Chondrocyte (in vitro differentiated cells): ENCODE results near the gene CCL14. TPM values are rescaled to one million over a fixed set of nuclear protein-coding genes. Genes with fewer than 3 reads are reported as not detected.

Experiments
- DNase-seq: peaks from one replicate; pipeline ENCODE4 v3.0.0; 2021; ENCODE audit warnings: mixed read lengths, low spot score
- H3K27ac Mint-ChIP-seq: one replicate; pipeline ENCODE4 v1.8.0; 2021; ENCODE audit warnings: mild to moderate bottlenecking, moderate library complexity, mixed read lengths; ENCODE audit not compliant: unreplicated experiment
- H3K27me3 Mint-ChIP-seq: 2 replicates; pipeline ENCODE4 v1.8.0; 2021; ENCODE audit warnings: low read depth, mixed read lengths
- H3K36me3 Mint-ChIP-seq: 2 replicates; pipeline ENCODE4 v1.8.0; 2021; ENCODE audit warnings: low read depth, mixed read lengths
- H3K4me1 Mint-ChIP-seq: 2 replicates; pipeline ENCODE4 v1.8.0; 2021; ENCODE audit warnings: low read depth, mild to moderate bottlenecking, mixed read lengths
- H3K4me3 Mint-ChIP-seq: one replicate; pipeline ENCODE4 v1.8.0; 2021; ENCODE audit warnings: mild to moderate bottlenecking, moderate library complexity, mixed read lengths; ENCODE audit not compliant: unreplicated experiment
- H3K9me3 Mint-ChIP-seq: 2 replicates; pipeline ENCODE4 v1.8.0; 2021; ENCODE audit warnings: low read depth, mixed read lengths
- CTCF ChIP-seq: fragments of 200-600 bp; sonication (generic); IDR thresholded peaks from 2 replicates; pipeline ENCODE4 v1.5.0; 2021; ENCODE audit warnings: antibody characterized with exemption, mild to moderate bottlenecking, moderate library complexity
- total RNA-seq: library from RNA; stranded (reverse); gene quantifications from 3 replicates; pipeline ENCODE4 v1.2.1, GENCODE V29; 2021

CCL14 gene
- total RNA-seq, 1 donor from 2014 or later = not detected

DNA sequence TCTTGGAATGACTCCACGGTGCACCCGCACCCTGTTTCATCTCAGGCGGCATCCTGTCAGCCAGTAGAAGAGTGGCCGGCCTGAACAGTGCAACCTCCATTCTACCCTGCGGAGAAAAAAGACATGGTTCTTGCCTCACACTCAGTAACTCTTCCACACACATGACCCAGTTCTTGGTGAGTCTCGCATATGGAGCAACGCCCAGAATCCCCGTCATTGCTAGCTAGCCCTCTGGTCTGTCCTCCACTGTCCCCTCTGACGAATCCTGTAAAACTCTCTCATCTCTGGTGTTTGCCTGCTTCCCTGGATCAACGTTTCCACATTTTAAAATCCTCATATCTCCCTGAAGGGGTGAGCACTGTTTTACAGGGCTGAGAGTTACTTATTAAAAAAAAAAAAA, 51.8 kb downstream of the CCL14 start:
- Mint-ChIP-seq H3K4me3 (no peak overlapping the region), H3K9me3 (no peaks in the 10 kb centered on the region), H3K27me3 (no peaks in the 10 kb centered on the region), H3K27ac (no peak overlapping the region), H3K36me3 (no peaks in the 10 kb centered on the region), H3K4me1 (peaks cover 29% of the 10 kb centered on the region)
- no peak for DNase-seq
- TF ChIP-seq CTCF = no peak

Other genes with a start within 250 kb of the CCL14 start
- not detected in 3 replicates for gene GAS2L2, start 233.5 kb downstream of the CCL14 start, total RNA-seq
- not detected in 3 replicates for gene C17orf50, start 225.8 kb downstream of the CCL14 start, total RNA-seq
- 5.1 to 8.6 TPM (median 7.9 TPM) in 3 replicates for gene MMP28, start 191.1 kb downstream of the CCL14 start, total RNA-seq
- 123 to 168 TPM (median 135 TPM) in 3 replicates for gene TAF15, start 177.2 kb downstream of the CCL14 start, total RNA-seq
- gene HEATR9, start 117.8 kb downstream of the CCL14 start, total RNA-seq = not detected in 3 replicates
- not detected in 3 replicates for gene CCL5, start 106.4 kb downstream of the CCL14 start, total RNA-seq
- 0.35 TPM in 1 of 3 replicates, not detected in the others for gene RDM1, start 56.0 kb downstream of the CCL14 start, total RNA-seq
- gene LYZL6, start 43.0 kb downstream of the CCL14 start, total RNA-seq = not detected in 3 replicates
- gene CCL16, start 5.2 kb downstream of the CCL14 start, total RNA-seq = not detected in 3 replicates
- gene CCL15, start 14.8 kb upstream of the CCL14 start, total RNA-seq = not detected in 3 replicates
- gene CCL23, start 31.2 kb upstream of the CCL14 start, total RNA-seq = not detected in 3 replicates
- gene CCL18, start 77.5 kb upstream of the CCL14 start, total RNA-seq = not detected in 3 replicates
- gene CCL3, start 103.4 kb upstream of the CCL14 start, total RNA-seq = not detected in 3 replicates
- not detected in 3 replicates for gene CCL4, start 117.1 kb upstream of the CCL14 start, total RNA-seq
- gene TBC1D3B, start 189.9 kb upstream of the CCL14 start, total RNA-seq = 4.6 to 8.4 TPM (median 6.2 TPM) in 3 replicates
- gene CCL3L1, start 210.0 kb upstream of the CCL14 start, total RNA-seq = not detected in 3 replicates
- gene CCL4L2, start 224.3 kb upstream of the CCL14 start, total RNA-seq = not detected in 3 replicates